ENCODE data around the gene CITED4.

Gene CITED4

DNA sequence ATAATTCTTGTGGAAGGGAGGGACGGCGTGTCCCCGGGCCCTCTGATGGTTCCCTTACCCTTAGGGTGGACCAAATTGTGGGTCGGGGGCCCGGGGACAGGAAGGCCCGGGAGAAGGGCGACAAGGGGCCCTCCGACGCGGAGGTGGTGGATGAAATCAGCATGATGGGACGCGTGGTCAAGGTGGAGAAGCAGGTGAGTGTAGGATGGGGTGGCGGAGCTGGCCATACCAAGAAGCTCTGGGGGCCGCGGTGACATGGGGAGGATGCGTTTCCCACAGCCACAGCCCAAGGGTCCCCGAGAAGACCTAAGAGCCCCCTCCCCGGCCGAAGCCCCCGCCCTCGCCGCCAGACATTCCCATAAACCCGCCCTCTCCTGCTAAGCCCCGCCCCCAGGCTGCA lies 24.6 kb downstream of the CITED4 start:
- in situ Hi-C loops (cut with HindIII; ENCODE audit: low sequenced_read_pairs) = no loop called here

DNA sequence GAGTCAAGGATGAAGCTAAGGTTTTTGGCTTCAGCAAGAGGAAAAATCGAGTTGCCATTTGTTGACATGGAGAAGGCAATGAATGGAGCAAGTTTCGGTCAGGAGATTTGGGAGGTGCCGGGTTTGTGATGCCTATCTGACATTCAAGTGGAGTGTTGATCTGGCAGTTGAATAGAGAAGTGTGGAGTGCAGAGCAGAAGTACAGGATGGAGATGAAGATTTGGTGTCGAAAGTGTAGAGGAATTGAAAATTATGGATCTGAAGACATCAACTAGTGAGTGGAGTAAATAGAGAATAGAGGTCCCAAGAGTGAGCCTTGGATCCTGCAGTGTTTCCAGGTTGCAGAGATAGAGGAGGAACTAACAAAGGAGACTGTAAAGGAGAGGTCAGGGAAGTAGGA lies 25.9 kb downstream of the CITED4 start:
- in situ Hi-C loops (cut with HindIII; ENCODE audit: low sequenced_read_pairs) = no loop called here

DNA sequence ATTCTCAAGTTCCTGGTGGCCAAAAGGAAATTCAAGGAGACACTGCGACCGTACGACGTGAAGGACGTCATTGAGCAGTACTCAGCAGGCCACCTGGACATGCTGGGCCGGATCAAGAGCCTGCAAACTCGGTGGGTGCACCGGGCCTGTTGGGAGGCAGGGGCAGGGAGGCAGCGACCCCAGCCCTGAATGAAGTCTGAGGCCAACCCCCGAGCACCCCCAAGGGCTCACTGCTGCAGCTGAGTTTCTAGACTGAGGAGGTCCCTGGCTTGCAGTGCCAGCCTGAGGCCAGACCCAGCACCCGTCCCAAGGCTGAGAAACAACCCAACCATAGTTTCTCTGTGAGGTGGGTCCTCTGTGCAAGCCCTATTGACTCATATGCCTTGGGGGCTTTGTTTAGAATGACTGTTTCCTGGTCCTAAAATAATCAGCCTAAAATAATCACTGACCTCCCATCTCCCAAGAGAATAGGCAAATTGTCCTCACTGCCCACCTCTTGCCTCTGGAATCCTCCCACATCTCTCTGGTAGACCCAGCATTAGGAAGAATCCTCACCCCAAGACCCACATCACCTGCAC lies 27.1 kb downstream of the CITED4 start:
- in situ Hi-C loops (cut with HindIII; ENCODE audit: low sequenced_read_pairs) = no loop called here

DNA sequence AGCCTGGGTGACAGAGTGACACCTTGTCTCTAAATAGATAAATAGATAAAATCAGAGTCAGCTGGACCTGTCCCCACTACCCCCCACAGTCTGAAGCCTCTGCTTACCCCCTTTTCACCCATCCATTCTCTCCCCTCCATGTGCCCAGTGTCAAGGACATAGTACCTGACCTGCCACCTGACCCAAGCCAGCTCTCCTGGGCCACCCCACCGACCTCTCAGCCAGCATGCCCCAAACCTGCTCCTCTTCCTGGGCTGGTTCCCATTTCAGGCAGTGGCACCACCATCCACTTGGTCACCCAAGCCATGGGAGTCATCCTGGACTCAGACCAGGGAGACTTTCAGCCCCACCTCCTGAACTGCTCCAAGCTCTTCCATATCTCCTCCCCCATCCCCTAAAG lies 28.2 kb downstream of the CITED4 start:
- in situ Hi-C loops (cut with HindIII; ENCODE audit: low sequenced_read_pairs) = no loop called here

DNA sequence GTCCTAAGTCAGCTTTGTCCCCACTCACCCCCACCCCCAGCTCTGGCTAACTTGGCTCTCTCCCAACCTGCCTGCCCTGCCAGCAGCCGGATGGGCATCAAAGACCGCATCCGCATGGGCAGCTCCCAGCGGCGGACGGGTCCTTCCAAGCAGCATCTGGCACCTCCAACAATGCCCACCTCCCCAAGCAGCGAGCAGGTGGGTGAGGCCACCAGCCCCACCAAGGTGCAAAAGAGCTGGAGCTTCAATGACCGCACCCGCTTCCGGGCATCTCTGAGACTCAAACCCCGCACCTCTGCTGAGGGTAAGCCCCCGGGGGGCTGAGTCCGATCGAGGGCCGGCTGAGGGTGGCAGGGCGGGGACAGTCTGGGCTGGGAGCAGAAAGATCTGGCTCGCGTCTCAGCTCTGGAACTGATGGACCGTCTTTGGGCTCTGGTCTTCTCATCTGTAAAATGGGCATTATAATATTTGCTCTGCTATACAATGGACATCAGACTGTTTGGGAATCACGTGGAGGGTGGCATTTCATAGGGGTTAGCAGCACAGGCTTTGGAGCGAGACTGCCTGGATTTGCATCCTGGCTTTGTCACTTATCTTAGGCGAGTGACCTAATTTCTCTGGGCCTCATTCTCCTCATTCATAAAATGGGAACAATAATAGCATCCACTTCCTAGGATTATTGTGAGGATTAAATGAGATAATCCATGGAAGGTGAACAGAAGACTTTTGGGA lies 31.0 kb downstream of the CITED4 start:
- in situ Hi-C loops (cut with HindIII; ENCODE audit: low sequenced_read_pairs) = no loop called here

DNA sequence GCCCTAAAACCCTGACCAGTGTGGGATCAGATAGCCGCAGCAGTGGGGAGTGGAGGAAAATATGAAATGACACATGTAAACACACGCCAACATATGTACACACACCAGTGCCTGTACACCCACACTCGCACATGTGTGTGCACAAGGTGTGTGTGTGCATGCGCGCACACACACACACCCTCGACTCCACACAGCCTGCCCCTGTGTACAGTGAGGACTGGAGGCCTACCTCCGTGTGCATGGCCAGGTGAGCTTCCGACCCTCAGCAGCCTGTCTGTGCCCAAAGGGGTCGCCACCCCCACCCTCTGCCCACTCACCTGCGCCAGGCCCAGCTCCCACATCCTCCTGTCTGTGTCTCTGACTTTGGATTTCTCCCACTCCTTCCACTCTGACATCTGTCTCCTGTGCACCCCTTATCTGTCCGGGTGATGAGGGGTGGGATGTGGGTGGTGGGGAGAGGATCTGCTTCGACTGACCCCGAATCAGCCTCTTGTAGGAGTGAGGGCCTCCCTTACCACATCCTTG lies 31.7 kb downstream of the CITED4 start:
- in situ Hi-C loops (cut with HindIII; ENCODE audit: low sequenced_read_pairs) = no loop called here

DNA sequence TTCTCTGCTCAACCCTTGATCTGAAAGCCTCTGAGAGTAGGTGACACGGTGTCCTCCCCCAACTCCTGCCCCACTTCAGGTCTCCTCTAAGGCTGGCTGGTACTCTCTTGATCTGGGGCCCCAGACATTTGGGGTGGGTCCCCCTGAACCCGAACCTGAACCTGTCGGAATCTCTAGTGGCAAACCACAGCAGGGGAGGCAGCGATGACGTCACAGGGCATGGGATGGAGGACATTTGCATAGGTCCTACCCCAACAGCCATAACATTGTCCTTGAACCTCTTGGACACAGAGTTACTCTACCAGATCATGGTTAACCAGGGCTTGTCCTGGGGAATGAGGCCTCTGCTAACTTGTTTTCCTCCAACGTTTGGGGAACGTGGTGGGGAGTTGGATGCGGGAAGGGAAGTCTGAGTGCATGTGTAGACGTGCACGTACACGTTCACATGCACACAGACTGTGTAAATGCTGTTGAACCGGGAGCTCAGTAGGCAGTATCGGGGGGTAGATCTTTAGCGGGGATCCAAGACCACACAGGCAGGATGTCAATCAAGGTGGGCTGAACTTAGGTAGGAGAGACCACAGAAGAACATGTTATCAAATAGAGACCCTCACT lies 32.4 kb downstream of the CITED4 start:
- in situ Hi-C loops (cut with HindIII; ENCODE audit: low sequenced_read_pairs) = no loop called here

DNA sequence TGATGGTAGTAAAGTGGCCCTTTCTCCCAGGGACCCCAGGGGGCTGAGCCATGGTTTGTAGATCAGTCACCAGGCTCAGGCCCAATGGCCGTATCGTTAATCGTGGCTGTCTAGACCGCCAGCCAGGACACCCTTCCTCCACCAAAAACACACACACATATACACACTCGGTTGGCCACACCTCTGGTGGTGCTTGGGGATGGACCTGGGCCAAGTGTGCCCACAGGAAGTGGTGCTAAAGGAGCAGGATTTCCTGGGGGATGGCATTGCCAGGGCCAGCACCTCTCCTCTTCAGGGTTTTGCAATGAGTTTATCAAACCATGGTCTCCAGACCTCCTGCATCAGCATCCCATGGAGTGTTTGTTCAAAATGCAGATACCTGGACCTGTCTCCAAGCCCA lies 36.2 kb downstream of the CITED4 start:
- in situ Hi-C loops (cut with HindIII; ENCODE audit: low sequenced_read_pairs) = no loop called here

DNA sequence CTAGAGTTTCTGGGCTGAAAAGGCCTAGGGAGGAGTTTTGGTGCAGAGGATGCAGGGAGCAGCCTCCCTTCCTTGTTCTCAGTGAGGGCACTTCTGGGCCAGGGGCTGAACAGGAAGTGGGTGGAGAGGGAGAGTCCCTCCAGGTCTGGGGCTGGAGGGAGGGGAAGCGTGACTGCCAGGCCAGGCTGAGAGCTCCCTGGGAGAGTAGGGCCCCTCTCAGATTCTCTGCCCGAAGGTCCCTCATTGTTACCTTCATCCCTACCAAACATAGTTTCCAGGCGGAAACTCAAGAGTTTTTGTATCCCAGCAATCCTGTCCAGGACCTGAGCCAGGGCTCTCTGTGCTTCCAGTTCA lies 36.8 kb downstream of the CITED4 start:
- in situ Hi-C loops (cut with HindIII; ENCODE audit: low sequenced_read_pairs) = no loop called here

DNA sequence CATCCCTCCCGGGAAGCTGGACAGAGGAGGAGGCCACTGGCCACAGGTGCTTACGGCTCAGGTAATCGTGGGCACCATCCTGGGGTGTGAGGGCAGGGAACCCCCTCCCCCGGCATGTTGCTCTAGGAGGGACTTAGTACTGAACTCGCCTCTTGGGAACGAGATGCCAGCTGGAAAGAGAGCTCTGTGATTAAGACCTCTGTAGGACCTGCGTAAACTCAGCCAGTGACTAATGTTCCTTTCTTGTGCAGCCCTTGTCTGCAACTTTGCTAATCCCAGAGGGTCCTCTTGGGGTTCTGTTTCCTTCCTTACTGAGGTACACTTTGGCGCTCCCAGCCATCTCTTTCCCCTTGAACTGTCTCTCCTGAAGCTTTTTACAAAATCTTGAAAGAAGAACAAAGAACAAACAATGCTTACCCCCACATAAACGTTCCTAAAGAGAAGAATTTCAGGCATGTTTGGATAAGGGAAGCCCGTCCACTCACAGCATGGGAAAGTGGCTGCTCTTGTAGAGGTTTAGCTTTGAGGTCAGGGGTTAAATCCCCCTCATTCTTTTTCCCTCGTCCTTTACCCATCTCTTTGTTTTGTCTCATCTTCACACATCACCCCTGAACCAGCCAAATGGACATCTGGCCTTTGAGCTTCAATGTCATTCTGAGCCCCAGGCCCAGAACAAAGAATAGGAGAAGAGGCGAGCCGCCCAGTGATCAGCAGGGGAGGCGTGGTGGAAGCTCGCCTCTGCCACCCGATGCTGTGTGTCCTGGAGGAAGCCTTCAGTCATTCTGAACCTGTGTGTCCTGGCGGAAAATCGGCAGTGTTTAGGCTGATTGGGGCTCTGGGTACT lies 37.4 kb downstream of the CITED4 start:
- in situ Hi-C loops (cut with HindIII; ENCODE audit: low sequenced_read_pairs) = loop anchor here (5.0 kb wide), 1 partner anchor 38 kb away; no protein-coding TSS in a partner anchor

DNA sequence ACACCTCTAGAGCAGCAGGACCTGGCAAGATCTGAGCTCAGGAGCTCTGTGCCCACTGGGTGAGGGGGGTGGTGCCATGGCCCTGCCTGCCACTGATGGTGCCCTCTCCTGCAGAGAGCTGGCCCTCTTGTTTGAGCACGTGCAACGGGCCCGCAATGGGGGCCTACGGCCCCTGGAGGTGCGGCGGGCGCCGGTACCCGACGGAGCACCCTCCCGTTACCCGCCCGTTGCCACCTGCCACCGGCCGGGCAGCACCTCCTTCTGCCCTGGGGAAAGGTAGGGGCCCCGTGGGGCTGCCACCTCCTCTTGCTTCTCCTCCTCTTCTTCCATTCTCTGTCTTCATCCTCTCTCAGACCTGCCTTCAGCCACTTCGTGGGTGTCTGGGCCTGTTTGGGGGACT lies 38.2 kb downstream of the CITED4 start:
- in situ Hi-C loops (cut with HindIII; ENCODE audit: low sequenced_read_pairs) = loop anchor here (5.0 kb wide), 1 partner anchor 37 kb away; no protein-coding TSS in a partner anchor

DNA sequence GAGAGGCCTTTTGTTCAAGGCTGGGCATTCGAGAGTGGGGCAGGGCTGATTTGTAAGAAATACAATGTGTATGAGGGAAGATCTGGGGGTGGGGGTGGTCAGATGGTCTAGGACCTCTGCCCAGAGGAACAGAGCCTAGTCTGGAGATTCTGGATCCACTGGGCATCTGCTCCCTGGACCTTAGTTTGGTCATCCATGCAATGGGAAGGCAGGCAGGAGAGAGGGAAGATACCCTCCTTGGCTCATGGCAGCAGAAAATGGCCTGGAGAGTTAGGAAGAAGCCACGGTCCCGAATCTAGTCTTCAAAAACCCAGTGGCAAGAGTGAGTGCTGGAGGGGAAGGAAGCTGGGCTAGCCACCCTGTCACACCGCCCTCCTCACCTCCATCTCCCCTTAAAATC lies 38.8 kb downstream of the CITED4 start:
- in situ Hi-C loops (cut with HindIII; ENCODE audit: low sequenced_read_pairs) = loop anchor here (5.0 kb wide), 1 partner anchor 36 kb away; no protein-coding TSS in a partner anchor

DNA sequence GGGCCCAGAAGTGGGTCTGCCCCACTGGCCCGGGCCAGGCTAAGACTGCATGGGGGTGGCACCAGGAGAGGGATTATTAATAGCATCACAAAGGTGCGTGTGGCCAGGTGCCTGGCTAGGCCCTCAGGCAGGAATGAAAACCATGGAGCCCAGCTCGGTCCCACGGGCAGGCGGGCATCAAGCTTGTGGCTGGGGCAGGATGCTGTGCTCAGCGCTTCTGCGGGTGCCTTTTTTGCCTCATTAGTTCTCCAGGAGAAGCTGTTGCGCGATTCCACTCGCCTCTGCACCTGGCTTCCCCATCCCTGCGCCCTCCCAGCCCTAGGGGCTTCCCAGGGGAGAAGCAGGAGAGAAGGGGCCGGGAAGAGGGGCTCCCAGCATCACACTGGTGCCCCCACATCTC lies 39.3 kb downstream of the CITED4 start:
- in situ Hi-C loops (cut with HindIII; ENCODE audit: low sequenced_read_pairs) = loop anchor here (5.0 kb wide), 1 partner anchor 36 kb away; no protein-coding TSS in a partner anchor

DNA sequence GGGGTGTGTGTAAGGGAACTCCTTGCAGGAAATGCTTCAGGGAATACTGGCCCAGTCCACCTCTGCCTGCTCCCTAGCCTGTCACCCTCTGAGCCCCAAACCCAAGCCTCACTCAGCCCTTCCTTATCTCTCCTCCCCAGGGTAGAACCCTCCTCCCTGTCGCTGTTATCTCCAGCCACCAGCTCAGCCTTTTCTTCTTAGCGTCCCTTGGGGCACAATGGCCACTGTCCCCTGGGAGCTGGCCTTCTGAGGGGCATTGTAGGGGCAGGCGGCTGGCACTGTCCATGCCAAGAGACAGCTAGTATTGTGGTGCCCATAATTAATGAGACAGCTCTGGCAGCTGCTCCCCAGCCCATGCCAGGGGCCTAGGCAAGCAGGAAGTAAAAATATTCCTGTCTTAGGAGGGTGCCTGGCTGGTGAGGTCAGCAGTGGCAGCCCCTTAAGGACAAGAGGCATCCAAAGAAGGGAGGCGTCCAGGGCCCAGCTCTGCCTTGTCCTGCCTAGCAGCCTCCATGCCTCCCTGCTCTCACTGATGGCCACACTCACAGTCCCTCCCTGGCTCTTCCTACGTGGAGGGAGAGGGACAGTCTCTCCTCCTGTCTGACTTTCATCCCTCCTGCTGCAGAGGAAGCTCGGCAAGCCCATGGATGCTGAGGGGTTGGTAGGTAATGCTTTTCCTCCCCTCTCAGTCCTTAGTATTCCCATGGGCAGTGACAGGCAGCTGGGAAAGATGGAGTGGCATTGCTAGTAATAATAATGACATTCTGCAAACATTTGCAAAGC lies 41.1 kb downstream of the CITED4 start:
- in situ Hi-C loops (cut with HindIII; ENCODE audit: low sequenced_read_pairs) = loop anchor here (5.0 kb wide), 1 partner anchor 34 kb away; no protein-coding TSS in a partner anchor

DNA sequence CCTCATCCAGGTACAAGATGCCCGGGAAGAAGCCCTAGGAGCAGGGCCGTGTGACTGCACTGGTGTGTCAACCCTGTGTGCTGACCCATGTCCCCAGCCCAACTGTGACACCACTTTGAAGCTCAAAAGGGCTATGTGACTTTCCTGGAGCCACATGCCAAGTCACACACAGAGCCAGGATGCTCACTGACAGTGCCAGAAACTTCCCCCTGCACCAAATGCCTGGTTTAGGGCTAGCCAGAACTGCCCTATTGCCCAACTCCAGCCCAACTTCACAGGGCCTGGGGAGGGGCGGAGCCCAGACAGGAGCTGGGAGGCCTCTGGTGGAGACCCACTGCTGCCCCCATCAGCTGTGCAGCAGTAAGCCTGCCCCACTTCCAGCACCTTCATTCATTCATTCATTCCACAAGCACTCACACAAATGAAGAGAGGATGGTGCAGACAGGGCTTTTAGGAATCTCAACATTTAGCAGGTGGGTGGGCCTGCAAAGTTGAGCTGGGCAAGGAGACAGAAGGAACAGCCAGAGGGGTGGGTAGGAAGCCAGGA lies 41.8 kb downstream of the CITED4 start:
- in situ Hi-C loops (cut with HindIII; ENCODE audit: low sequenced_read_pairs) = loop anchor here (5.0 kb wide), 1 partner anchor 33 kb away; no protein-coding TSS in a partner anchor

DNA sequence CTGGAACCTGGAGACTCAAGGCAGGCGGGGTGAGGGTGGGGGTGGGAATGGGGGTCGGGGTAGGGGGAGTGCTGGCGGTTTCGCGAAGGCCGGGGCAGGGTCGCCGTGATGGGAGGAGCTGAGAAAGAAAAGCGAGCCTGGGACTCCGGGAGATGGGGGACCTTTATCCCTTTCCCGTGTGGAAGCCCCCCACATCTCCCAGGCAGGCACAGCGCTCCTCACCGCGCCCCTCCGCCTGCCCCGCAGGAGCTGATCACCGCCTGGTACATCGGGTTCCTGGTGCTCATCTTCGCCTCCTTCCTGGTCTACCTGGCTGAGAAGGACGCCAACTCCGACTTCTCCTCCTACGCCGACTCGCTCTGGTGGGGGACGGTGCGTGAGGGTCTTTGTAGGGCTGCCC lies 43.1 kb downstream of the CITED4 start:
- in situ Hi-C loops (cut with HindIII; ENCODE audit: low sequenced_read_pairs) = no loop called here

DNA sequence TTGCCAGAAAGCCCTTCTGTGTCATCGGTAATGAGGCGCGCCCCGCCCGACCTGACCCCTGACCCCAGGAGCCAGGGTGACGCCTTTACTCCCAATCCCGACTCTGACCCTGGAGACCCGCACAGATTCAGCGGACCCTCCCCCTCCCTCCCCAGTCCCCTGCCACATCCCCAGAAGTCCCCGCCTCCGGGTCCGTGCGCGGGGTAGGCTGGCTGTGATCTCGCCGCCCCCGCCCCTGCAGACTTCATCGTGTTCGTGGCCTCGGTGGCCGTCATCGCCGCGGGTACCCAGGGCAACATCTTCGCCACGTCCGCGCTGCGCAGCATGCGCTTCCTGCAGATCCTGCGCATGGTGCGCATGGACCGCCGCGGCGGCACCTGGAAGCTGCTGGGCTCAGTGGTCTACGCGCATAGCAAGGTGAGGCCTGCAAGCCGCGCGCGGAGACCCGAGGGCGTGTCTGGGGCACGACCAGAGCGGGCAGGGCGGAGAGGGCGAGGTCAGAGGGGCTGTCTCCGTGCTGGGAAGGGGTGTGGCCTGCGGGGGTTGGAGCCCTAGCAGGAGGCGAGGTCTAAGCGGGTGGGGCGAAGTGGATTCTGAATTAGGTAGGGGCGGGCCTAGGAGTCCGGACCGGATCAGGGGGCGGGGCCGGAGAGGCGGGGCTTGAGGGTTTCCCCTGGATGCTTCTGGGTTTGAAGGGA lies 43.8 kb downstream of the CITED4 start:
- in situ Hi-C loops (cut with HindIII; ENCODE audit: low sequenced_read_pairs) = no loop called here

DNA sequence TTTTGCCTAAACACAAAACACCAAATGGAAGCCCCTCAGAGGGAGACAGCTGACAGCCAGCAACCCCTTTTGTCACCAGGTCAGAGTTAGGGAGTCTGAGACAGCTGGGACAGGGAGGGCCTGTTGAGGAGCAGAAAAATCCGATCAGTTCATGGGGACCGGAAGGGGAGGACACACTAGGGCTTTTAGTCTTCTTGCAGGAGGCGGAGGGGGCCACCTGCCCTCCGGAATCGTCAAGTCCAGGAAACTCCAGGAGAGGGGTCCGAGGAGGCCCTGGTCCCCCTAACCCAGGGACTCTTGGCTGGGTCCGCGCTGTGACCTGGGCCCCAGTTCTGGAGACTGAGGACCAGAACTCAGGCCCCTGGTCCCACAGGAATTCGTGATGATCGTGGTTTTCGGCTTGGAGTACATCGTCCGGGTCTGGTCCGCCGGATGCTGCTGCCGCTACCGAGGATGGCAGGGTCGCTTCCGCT lies 44.3 kb downstream of the CITED4 start:
- in situ Hi-C loops (cut with HindIII; ENCODE audit: low sequenced_read_pairs) = no loop called here

DNA sequence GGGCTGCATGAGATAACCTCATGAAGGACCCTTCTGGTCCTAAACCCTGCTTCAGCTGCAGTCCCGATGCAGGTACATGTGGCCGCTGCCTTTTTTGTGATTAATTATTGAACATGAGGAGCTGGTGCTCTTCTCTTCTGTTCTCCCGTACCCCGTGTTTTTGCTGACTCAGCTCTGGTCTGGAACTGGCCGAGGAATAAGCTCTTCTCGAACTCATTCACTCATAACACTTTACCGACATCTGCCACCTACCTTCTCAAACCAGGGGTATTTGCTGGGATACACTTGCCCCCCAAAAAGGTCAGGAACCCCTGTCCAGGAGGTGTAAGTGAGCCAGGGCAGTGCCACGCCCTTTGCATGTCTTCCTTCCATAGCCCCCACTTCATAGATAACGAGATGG lies 46.7 kb downstream of the CITED4 start:
- in situ Hi-C loops (cut with HindIII; ENCODE audit: low sequenced_read_pairs) = no loop called here
